G401 (cell line): Measurements from ENCODE around the gene OGDH. TPM values are rescaled to one million over a fixed set of nuclear protein-coding genes. Genes with fewer than 3 reads are reported as not detected.

Experiments used
- DNase-seq: peaks from one replicate; pipeline ENCODE4 v3.0.0-alpha.2; 2015; ENCODE audit warnings: low spot score
- in situ Hi-C: cut with HindIII; loops from 2 replicates; pipeline ENCODE4 v1.10.0; 2016; ENCODE audit warnings: low sequenced_read_pairs, mixed read lengths
- total RNA-seq: library from RNA; depleted of rRNA; stranded (reverse); fragments of >200 nt; shearing (Covaris generic); gene quantifications from 2 replicates; pipeline ENCODE4 v1.2.3, GENCODE V29; 2014; rRNA removed

OGDH gene
- total RNA-seq, 1 experiment from 2014 or later, result 78.8 TPM

DNA sequence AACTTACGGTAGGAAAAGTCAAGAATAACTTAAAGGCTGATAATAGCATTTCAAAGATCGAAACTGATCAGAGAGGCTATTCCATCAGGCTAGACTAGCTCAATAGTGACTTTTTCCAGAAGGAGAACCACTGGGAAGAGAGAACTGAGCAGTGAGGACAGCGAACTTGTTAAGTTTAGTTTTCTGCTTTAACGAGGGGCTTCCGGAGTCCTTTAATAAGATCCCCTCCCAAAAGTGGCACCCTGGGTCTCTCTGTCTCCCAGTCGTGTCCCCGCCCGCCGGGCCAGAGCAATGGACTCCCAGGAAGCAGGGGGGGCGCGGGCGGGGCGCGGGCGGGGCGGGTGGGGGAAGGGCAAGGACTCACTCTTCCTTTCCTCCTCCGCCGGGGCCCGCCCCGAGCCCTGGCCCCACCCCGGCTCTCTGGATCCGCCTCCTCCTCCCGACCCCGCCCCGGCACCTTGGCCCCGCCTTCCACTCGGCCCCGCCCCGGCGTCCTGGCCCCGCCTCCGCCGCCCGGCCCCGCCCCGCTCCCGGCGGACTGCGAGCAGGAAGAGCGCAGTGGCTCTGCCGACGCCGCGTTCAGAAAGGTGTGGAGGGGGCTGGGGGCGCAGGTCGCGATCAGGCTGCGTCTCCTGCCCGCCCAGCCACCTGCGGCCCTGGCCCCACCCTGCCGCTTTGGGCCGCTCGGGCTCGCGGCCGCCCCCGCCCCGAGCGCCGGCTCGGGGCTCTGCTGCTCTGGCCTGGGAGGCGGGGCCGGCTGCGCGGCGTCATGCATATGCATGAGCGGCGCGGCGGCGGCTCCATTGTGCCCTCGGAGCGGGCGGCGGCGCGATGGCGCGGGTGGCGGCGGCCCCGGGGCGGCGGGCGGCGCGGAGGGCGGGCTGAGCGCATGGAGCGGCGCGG, 141.9 kb downstream of the OGDH start, which contains the start of gene ZMIZ2:
Gene ZMIZ2 (plus strand): TSS at position 803 of the 903 bp plus-strand sequence. CDS start 7,403 bp downstream, outside the sequence.
- in situ Hi-C loops, result no loop called here
- peak; percentile 92 for DNase-seq

DNA sequence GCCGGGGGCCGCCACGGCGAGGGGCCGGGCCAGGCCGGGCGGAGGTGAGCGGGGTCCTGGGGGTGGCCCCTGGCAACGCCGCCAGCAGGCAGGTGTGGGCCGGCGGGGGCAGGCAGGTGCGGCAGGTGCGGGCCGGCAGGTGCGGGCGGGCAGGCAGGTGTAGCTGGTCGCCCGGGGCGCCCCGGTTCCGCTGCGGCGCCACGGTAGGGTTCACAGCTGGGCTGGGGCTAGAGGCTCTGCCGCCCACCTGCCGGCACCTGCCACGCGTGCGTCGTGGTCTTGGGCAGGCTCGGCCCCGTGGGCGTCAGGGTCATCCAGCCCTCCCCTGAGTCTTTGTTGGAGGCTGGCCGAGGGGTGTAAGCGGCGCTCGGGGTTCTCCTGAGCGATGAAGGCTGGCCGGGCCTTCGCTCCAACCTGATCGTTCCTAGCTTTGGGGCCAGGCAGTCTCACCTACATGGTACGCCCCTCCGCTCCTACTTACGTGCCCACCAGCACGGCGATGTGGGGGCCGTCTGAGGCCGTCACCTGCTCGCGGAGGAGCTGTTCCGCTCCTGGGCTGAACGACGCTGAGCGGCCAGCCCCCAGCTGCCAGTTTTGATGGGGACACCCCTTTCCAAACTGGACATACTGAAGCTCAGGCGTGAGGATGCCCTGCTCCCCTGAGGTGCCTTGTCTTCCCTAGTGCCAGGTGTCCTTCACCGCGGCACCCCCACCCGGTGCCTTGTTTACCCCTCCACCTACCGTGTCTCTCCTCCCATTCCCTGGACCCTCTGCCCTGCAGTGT, 142.7 kb downstream of the OGDH start:
- in situ Hi-C loops, result no loop called here
- DNase-seq, result no peak

DNA sequence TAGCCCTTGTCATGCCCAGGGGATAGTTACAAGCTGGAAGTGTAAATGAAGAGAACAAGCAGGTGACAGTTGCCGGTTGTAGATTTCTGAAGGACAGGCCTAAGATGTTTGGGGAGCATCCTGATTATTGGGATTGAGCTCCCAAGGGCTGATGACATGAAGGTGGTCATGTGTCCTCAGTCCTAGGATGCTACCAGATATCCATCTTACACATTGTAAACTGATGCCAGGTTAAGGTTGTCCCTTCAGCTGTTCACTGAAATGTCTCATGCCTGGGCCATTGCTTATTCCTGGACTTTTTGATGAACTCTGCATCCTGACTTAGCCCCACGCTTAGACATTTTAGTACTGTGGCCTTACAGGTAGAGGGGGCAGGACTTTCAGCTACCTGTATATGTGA, 143.6 kb downstream of the OGDH start:
- in situ Hi-C loops, result no loop called here
- DNase-seq, result no peak

DNA sequence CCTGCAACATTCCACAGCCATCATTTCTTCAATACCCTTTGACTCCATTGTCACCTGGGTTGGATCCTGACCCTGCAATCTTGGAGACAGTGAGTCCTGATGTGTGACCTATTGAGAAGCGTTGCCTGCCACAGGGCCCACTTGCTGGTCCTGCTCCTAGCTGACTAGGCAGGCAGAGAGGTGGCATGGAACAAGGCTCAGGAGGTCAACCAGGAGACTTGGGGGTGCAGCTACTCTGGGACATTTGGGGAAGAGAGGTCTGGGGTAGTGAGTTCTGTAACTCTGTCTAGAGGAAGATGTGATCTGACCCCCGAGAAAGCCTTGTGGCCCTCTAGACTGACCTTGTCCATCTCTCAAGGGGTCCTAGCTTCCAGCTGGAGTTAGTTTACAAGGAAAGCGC, 144.0 kb downstream of the OGDH start:
- in situ Hi-C loops, result no loop called here
- DNase-seq, result no peak

DNA sequence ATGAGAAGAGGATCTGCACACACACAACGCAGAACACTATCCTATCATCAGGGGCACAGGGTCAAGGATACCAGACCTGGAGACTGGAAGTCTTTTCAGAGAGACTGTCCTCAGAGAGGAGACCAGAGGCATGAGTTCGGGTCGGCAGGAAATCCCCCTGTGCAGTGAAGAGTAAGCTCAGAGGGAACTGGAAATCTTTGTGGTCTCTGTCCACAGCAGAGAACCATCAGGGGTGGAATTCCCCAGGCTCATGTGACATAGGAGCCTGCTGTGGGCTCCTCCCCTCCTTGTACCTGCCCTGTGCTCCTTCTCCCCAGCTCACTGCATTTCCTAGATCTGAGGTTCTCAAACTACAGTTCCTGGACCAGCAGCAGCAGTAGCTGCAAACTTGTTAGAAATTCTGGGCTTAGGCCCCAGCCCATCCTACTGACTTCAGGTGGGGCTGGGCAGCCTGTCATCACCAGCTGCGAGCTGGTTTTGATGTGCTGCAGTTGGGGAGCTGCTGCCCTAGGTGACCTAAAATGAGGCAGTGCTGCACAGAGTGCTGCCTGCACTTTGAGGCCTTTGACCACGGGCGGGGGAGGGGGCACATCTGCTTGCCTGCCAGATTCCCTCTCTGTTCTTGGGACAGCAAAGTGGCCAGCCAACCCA, 144.6 kb downstream of the OGDH start:
- no peak for DNase-seq
- in situ Hi-C loops, result no loop called here

DNA sequence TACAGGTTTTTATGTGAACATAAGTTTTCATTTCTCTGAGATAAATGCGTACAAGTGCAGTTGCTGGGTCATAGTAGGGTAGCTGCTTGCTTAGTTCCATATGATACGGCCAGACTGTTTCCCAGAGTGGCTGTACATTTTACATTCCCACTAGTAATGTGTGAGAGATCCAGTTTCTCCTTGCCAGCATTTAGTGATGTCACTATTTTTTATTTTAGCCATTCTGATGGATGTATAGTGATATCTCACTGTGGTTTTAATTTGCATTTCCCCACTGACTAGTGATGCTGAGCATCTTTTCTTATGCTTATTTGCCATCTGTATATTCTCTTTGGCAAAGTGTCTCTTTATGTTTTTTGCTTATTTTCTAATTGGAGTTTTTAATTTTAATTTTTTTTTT, 146.4 kb downstream of the OGDH start:
- in situ Hi-C loops, result no loop called here
- DNase-seq, result no peak

DNA sequence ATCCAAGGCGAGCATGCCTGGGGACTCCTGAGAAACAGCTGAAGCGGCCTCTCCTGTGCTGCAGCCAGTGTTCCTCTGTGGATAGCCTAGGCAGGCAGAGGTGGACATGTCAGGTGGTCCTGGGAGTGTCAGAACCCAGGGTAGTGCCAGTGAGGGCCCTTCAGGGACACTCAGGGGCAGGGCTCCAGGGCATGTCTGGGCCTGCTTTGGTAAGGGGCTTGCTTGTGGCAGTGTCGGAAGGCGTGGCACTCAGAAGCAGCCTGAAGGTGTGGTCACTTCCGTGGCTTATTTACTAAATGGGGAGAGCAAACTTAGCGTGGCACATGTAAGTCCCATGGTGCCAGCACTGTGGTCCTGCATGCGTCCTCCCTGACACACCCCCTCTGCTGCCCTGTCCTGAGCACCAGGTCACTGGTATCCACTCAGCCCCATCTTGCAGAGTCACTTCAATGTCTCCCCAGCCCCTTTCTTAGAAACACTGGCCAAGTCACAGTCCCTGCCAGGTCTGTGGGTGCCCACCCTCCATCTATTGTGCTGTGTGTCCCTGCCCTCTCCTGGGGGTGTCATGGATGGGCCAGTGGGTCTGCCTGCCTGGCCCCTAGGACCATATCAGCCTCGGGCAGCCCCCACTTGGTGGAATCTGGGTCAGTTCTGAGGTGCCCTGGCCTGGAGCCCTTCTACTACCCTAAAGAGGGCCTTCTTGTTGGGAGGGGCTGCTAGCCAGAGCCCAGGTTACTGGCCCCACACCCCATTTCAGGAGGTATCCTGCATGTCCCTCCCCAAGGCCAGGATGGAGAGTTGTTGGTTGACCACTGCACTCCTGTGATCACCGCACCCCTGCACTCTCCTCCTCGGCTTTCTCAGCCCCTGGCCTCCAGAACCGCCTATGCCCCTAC, 148.6 kb downstream of the OGDH start:
- DNase-seq, result no peak
- in situ Hi-C loops, result no loop called here

DNA sequence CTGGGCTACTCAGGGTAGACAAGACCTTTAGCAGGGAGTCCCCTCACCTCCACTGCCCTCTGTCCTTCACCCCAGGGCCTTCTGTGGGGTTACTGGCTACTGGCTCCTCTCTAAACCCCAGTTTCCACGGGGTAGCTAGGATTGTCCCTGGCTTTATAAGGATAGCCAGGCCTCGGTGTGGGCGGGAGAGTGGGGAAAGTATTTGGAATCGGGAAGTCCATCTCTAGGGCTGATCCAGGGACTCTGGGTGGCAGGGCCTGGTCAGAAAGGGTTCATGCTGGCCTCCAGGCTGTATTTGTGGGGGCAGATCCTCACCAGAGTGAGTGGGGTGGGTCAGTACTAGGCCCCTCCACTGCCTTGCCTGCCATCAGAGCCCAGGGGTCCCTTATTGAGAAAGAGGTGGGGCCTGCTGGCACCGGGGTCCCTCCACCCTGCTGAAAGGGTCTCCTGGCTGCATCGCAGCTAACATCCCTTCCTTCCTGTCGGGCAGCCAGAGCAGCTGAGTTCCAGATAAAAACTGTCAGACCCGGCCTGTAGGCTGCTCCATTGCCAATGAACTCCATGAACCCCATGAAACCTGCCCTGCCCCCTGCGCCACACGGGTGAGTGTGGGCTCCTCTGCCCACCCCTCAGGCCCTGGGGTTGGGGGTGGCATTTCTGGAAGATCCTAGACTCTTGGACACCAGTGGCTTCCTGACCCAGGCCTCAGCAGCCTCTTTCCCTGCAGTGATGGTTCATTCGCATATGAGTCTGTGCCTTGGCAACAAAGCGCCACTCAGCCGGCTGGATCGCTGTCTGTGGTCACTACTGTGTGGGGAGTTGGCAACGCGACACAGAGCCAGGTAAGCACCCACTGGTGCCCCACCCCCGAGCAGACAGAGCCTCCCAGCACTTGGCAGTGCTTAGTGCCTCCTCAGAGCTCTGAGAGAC, 149.5 kb downstream of the OGDH start:
- in situ Hi-C loops, result no loop called here
- DNase-seq, result peak; percentile 48

DNA sequence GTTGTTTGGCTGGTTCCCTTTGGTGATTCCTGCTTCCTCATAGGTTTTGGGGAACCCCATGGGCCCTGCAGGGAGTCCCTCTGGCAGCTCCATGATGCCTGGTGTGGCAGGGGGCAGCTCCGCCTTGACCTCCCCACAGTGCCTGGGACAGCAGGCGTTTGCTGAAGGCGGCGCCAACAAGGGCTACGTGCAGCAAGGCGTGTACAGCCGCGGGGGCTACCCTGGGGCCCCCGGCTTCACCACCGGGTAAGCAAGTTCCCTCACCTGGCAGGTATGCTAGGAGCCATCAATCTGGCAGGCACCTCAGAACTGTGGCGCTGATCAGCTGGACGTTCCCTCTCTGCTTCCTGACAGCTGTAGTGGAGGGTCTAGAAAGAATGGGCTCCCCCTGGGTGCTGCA, 150.5 kb downstream of the OGDH start:
- no peak for DNase-seq
- in situ Hi-C loops, result no loop called here

DNA sequence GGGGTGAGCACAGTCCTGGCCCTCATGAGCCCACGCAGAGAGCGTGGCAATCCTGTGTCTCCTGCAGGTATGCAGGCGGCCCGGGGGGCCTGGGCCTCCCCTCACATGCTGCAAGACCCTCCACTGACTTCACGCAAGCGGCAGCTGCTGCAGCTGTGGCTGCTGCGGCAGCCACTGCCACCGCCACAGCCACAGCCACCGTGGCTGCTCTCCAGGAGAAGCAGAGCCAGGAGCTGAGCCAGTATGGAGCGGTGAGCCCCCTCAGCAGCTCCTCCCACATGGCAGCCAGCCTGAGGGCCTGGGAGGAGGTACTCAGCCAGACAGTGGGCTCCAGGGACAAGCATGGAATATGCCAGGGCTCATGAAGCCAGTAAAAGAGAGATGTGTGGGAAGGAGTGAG, 150.9 kb downstream of the OGDH start:
- in situ Hi-C loops, result no loop called here
- no peak for DNase-seq

DNA sequence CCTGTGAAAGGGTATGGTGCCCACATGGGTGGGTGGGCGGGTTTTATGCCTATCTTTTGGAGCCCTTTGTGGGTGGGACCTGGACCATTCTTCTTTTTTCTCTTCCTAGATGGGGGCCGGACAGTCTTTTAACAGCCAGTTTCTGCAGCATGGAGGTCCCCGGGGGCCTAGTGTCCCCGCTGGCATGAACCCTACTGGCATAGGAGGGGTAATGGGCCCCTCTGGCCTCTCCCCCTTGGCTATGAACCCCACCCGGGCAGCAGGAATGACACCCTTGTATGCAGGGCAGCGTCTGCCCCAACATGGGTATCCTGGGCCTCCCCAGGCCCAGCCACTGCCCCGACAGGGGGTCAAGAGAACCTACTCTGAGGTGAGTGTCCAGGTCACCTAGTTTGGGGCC, 151.3 kb downstream of the OGDH start:
- DNase-seq, result no peak
- in situ Hi-C loops, result no loop called here

Other genes starting within 250 kb of the OGDH start
- gene NUDCD3, start 116.0 kb upstream of the OGDH start, total RNA-seq, result 9.0 and 17.3 TPM in 2 replicates
- not detected in 2 replicates for gene NPC1L1, start 65.3 kb upstream of the OGDH start, total RNA-seq
- gene DDX56, start 32.7 kb upstream of the OGDH start, total RNA-seq, result 101 and 124 TPM in 2 replicates
- gene TMED4, start 24.4 kb upstream of the OGDH start, total RNA-seq, result 105 and 124 TPM in 2 replicates
- gene ZMIZ2, start 142.2 kb downstream of the OGDH start, total RNA-seq, result 0.92 and 2.3 TPM in 2 replicates
- 4,753 and 4,999 TPM in 2 replicates for gene PPIA, start 190.1 kb downstream of the OGDH start, total RNA-seq
- 315 and 379 TPM in 2 replicates for gene H2AZ2, start 241.5 kb downstream of the OGDH start, total RNA-seq